HCT116 (cell line): ENCODE data around the gene PSMD5. TPM values are rescaled to one million over a fixed set of nuclear protein-coding genes. Genes with fewer than 3 reads are reported as not detected.

ENCODE experiments used
- ATAC-seq: fragments of 200-7000 bp; cut with Tn5 transposase; 2 replicates; pipeline ENCODE4 v1.9.1; 2020; ENCODE audit warnings: mild to moderate bottlenecking, moderate library complexity
- BruUV-seq: library from RNA; stranded (reverse); fragments of 400-500 nt; replicated peaks from 2 replicates; lab custom pipeline; 2021; lab: Mats Ljungman, UMichigan
- CTCF ChIA-PET: fragments of 300-600 bp; sonication (Branson Sonifier 250); formaldehyde crosslinking; loops from one replicate; lab custom pipeline; 2021; ENCODE audit warnings: antibody characterized with exemption; lab: Charles Lee
- POLR2A ChIA-PET: fragments of 300-600, 350-600 bp; sonication (Branson Sonifier 250); formaldehyde crosslinking; loops from one replicate; lab custom pipeline; 2021; ENCODE audit warnings: antibody characterized with exemption; lab: Charles Lee
- RAD21 ChIA-PET, 2 experiments: fragments of 300-600 bp; sonication (Branson Sonifier 250); formaldehyde crosslinking; loops; one replicate each; lab custom pipeline; 2023; ENCODE audit warnings: low total read pairs in 2 of 2; ENCODE audit not compliant: uncharacterized antibody in 2 of 2, unreplicated experiment in 2 of 2, low non-redundant PET in 1 of 2; lab: Charles Lee
- DNase-seq: peaks from one replicate; pipeline ENCODE4 v3.0.0-alpha.2; 2010; ENCODE audit warnings: low read depth, low spot score
- H2AFZ ChIP-seq: fragments of 200-600 bp; shearing (Covaris generic), sonication (generic); 2 replicates; pipeline ENCODE4 v1.6.1; 2017; ENCODE audit warnings: low read depth, mixed run types, mixed read lengths, antibody characterized with exemption, low read length; ENCODE audit not compliant: poor library complexity, severe bottlenecking
- H3K27ac ChIP-seq: 2 replicates; pipeline ENCODE4 v1.5.1; 2012; ENCODE audit warnings: low read depth, low read length
- H3K27me3 ChIP-seq: fragments of 200-600 bp; sonication (generic); 2 replicates; pipeline ENCODE4 v1.6.1; 2016; ENCODE audit warnings: mixed run types, low read length, mixed read lengths; ENCODE audit not compliant: insufficient read depth
- H3K36me3 ChIP-seq, 2 experiments: fragments of 200-500 bp in 1 of 2; fragments of 200-600 bp in 1 of 2; sonication (Bioruptor generic) in 1 of 2; sonication (generic) in 1 of 2; 2 replicates each; pipeline versions ENCODE4 v1.5.1 to v1.6.1; 2014 to 2016; ENCODE audit warnings: low read length in 2 of 2, inconsistent platforms in 1 of 2, mixed read lengths in 1 of 2, mixed run types in 1 of 2; ENCODE audit not compliant: insufficient read depth in 2 of 2, control insufficient read depth in 1 of 2
- H3K4me1 ChIP-seq, 2 experiments: fragments of 200-600 bp in 1 of 2; sonication (generic) in 1 of 2; 2 replicates each; pipeline versions ENCODE4 v1.5.1 to v1.6.1; 2012 to 2017; ENCODE audit warnings: low read length in 2 of 2, inconsistent platforms in 1 of 2, mild to moderate bottlenecking in 1 of 2, mixed read lengths in 1 of 2, mixed run types in 1 of 2, moderate library complexity in 1 of 2; ENCODE audit not compliant: insufficient read depth in 2 of 2, control insufficient read depth in 1 of 2
- H3K4me2 ChIP-seq: fragments of 200-600 bp; sonication (generic); 2 replicates; pipeline ENCODE4 v1.6.1; 2017; ENCODE audit warnings: mixed run types, low read length, mixed read lengths
- H3K4me3 ChIP-seq, 2 experiments: fragments of 200-600 bp in 1 of 2; sonication (generic) in 1 of 2; replicated peaks in 1 of 2; 2 replicates each; pipeline ENCODE4 v1.5.1; 2011 to 2016; ENCODE audit warnings: low read length in 2 of 2, control low read depth in 1 of 2, low read depth in 1 of 2, mild to moderate bottlenecking in 1 of 2, mixed read lengths in 1 of 2, mixed run types in 1 of 2
- H3K79me2 ChIP-seq: fragments of 200-600 bp; sonication (generic); 2 replicates; pipeline ENCODE4 v1.6.1; 2017; ENCODE audit warnings: mild to moderate bottlenecking, mixed run types, low read length, moderate library complexity, mixed read lengths; ENCODE audit not compliant: insufficient read depth
- H3K9ac ChIP-seq: fragments of 200-600 bp; sonication (generic); 2 replicates; pipeline ENCODE4 v1.6.1; 2016; ENCODE audit warnings: low read length, mixed read lengths
- H3K9me2 ChIP-seq: fragments of 200-600 bp; sonication (generic), shearing (Covaris generic); 2 replicates; pipeline ENCODE4 v1.6.1; 2017; ENCODE audit warnings: mixed run types, mild to moderate bottlenecking, moderate library complexity; ENCODE audit not compliant: insufficient read depth
- H3K9me3 ChIP-seq, 2 experiments: fragments of 200-500 bp in 1 of 2; fragments of 200-600 bp in 1 of 2; sonication (Bioruptor generic) in 1 of 2; sonication (generic) in 1 of 2; 2 replicates each; pipeline ENCODE4 v1.6.1; 2014 to 2017; ENCODE audit warnings: low read length in 2 of 2, mixed read lengths in 2 of 2, inconsistent platforms in 1 of 2, low read depth in 1 of 2, mild to moderate bottlenecking in 1 of 2, mixed run types in 1 of 2, moderate library complexity in 1 of 2; ENCODE audit not compliant: control insufficient read depth in 1 of 2, insufficient read depth in 1 of 2
- H4K20me1 ChIP-seq: fragments of 200-600 bp; sonication (generic), shearing (Covaris generic); 2 replicates; pipeline ENCODE4 v1.6.1; 2017; ENCODE audit warnings: mixed run types, mild to moderate bottlenecking, moderate library complexity; ENCODE audit not compliant: insufficient read depth
- CBX3 ChIP-seq: IDR thresholded peaks from 2 replicates; pipeline ENCODE4 v1.6.1; 2012; ENCODE audit warnings: low read depth
- EGR1 ChIP-seq: IDR thresholded peaks from 2 replicates; pipeline ENCODE4 v1.6.1; 2012; ENCODE audit warnings: low read depth
- EZH2 ChIP-seq: fragments of 200-600 bp; sonication (generic); IDR thresholded peaks from 2 replicates; pipeline ENCODE4 v1.6.1; 2017; ENCODE audit warnings: antibody characterized with exemption, mixed run types
- FOSL1 ChIP-seq: IDR thresholded peaks from 2 replicates; pipeline ENCODE4 v1.6.1; 2012; ENCODE audit warnings: low read depth
- REST ChIP-seq: IDR thresholded peaks from 2 replicates; pipeline ENCODE4 v1.6.1; 2012; ENCODE audit warnings: low read depth
- SRF ChIP-seq: IDR thresholded peaks from 2 replicates; pipeline ENCODE4 v1.6.1; 2012; ENCODE audit warnings: low read depth
- ZFX ChIP-seq: fragments of 450-650 bp; IDR thresholded peaks from 2 replicates; pipeline ENCODE4 v1.6.1; 2017
- intact Hi-C: fragments of 100-400 bp; cut with micrococcal nuclease; formaldehyde crosslinking; loops from 2 replicates; pipeline ENCODE4 v1.10.0; 2022
- total RNA-seq: library from RNA; stranded (reverse); gene quantifications from one replicate; pipeline ENCODE4 v1.2.1, GENCODE V29; 2021; ENCODE audit not compliant: unreplicated experiment
- TF ChIP-seq, protein P1 (sequence below): IDR thresholded peaks from 2 replicates; pipeline ENCODE4 v1.6.1; 2012
- TF ChIP-seq, protein P2 (sequence below), 3 experiments: fragments of 200-600 bp in 1 of 3; sonication (generic) in 1 of 3; IDR thresholded peaks in 2 of 3; conservative IDR thresholded peaks in 1 of 3; 2 replicates each; pipeline ENCODE4 v1.5.1; 2012 to 2017; ENCODE audit warnings: low read depth in 2 of 3, low read length in 2 of 3, antibody characterized with exemption in 1 of 3, borderline replicate concordance in 1 of 3, control low read depth in 1 of 3, mild to moderate bottlenecking in 1 of 3, mixed read lengths in 1 of 3, mixed run types in 1 of 3, moderate library complexity in 1 of 3; ENCODE audit not compliant: insufficient read depth in 1 of 3

PSMD5 gene
- total RNA-seq, 1 experiment from 2014 or later, result 64.3 TPM

GRCh38 chr9:120853198-120853597 is 10.5 kb upstream of the PSMD5 start:
- no peak overlapping the region for H3K9ac ChIP-seq
- H3K4me3 ChIP-seq, result no peak overlapping the region
- H3K36me3 ChIP-seq, result peaks cover 0 to 7% of the 10 kb centered on the region in 2 experiments; a peak in 2 of 4 replicates
- BruUV-seq, result no TSS peak
- no peaks in the 10 kb centered on the region for H3K4me1 ChIP-seq
- no peaks in the 10 kb centered on the region for H3K27me3 ChIP-seq
- no peaks in the 10 kb centered on the region for H3K9me2 ChIP-seq
- no peak for ATAC-seq
- TF ChIP-seq EZH2, result no peak
- TF ChIP-seq SRF, result no peak
- TF ChIP-seq, protein P1, sequence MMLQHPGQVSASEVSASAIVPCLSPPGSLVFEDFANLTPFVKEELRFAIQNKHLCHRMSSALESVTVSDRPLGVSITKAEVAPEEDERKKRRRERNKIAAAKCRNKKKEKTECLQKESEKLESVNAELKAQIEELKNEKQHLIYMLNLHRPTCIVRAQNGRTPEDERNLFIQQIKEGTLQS, result no peak
- TF ChIP-seq FOSL1, result no peak
- no peak for TF ChIP-seq REST
- no peak for TF ChIP-seq ZFX
- TF ChIP-seq, protein P2, sequence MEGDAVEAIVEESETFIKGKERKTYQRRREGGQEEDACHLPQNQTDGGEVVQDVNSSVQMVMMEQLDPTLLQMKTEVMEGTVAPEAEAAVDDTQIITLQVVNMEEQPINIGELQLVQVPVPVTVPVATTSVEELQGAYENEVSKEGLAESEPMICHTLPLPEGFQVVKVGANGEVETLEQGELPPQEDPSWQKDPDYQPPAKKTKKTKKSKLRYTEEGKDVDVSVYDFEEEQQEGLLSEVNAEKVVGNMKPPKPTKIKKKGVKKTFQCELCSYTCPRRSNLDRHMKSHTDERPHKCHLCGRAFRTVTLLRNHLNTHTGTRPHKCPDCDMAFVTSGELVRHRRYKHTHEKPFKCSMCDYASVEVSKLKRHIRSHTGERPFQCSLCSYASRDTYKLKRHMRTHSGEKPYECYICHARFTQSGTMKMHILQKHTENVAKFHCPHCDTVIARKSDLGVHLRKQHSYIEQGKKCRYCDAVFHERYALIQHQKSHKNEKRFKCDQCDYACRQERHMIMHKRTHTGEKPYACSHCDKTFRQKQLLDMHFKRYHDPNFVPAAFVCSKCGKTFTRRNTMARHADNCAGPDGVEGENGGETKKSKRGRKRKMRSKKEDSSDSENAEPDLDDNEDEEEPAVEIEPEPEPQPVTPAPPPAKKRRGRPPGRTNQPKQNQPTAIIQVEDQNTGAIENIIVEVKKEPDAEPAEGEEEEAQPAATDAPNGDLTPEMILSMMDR (IDR thresholded peaks at IDR 0.05 in 2 of 3, conservative IDR thresholded peaks at IDR 0.05 in 1 of 3; ENCODE audit: borderline replicate concordance in 1 of 3, insufficient read depth in 1 of 3, low read depth in 2 of 3, low read length in 2 of 3), result no peak
- no peak for TF ChIP-seq CBX3
- TF ChIP-seq EGR1, result no peak
- TF ChIP-seq, all 23 proteins: peak for 0
- ChIA-PET POLR2A (interaction anchor here (1.2 kb wide), 1 partner anchor 14 kb away, joined by 3 read pairs; no protein-coding TSS in a partner anchor), RAD21 (no interaction called here), CTCF (no interaction called here)
- no peak overlapping the region for H2AFZ ChIP-seq
- H3K27ac ChIP-seq, result no peak overlapping the region
- no peaks in the 10 kb centered on the region for H3K79me2 ChIP-seq
- H3K4me2 ChIP-seq, result no peak overlapping the region
- no peak for DNase-seq
- H3K9me3 ChIP-seq, result no peaks in the 10 kb centered on the region
- H4K20me1 ChIP-seq, result no peaks in the 10 kb centered on the region
- intact Hi-C loops, result no loop called here
